ENCODE data around the gene CAVIN1.

The CAVIN1 gene

GRCh38 chr17:42424991-42425610 is 2.0 kb upstream of the CAVIN1 start:
- Histone ChIP-seq H3K4me2 (ENCODE audit: insufficient read depth, low read length) (no peak overlapping the region), H3K79me2 (ENCODE audit: insufficient read depth, low read length) (no peaks in the 10 kb centered on the region), H3K9ac (ENCODE audit: low read depth, low read length) (no peak overlapping the region), H3K27me3 (ENCODE audit: insufficient read depth, low read length, poor library complexity) (peaks cover 16% of the 10 kb centered on the region), H4K20me1 (ENCODE audit: insufficient read depth, low read length) (no peaks in the 10 kb centered on the region), H3K9me3 (ENCODE audit: insufficient read depth, low read length, severe bottlenecking) (no peaks in the 10 kb centered on the region), H3K4me1 (ENCODE audit: insufficient read depth, low read length) (no peaks in the 10 kb centered on the region), H2AFZ (ENCODE audit: low read depth, low read length) (no peak overlapping the region), H3K27ac (ENCODE audit: low read length) (no peak overlapping the region), H3K36me3 (ENCODE audit: insufficient read depth, low read length) (no peaks in the 10 kb centered on the region), H3K4me3 (ENCODE audit: low read depth in 1 of 2, low read length in 2 of 2) (no peak overlapping the region)
- no peak for TF ChIP-seq EZH2 (IDR thresholded peaks at IDR 0.05; ENCODE audit: borderline replicate concordance, low read depth, low read length, severe bottlenecking)
- DNase-seq (no peak), ATAC-seq (ENCODE audit: insufficient read depth, low read depth) (no peak)

GRCh38 chr17:42423766-42424165 is 710 bp upstream of the CAVIN1 start:
- Histone ChIP-seq H4K20me1 (ENCODE audit: insufficient read depth, low read length) (no peaks in the 10 kb centered on the region), H3K4me2 (ENCODE audit: insufficient read depth, low read length) (no peak overlapping the region), H3K9ac (ENCODE audit: low read depth, low read length) (no peak overlapping the region), H3K9me3 (ENCODE audit: insufficient read depth, low read length, severe bottlenecking) (no peaks in the 10 kb centered on the region), H3K27ac (ENCODE audit: low read length) (no peak overlapping the region), H3K4me1 (ENCODE audit: insufficient read depth, low read length) (no peaks in the 10 kb centered on the region), H3K36me3 (ENCODE audit: insufficient read depth, low read length) (no peaks in the 10 kb centered on the region), H3K4me3 (ENCODE audit: low read depth in 1 of 2, low read length in 2 of 2) (no peak overlapping the region), H2AFZ (ENCODE audit: low read depth, low read length) (no peak overlapping the region), H3K27me3 (ENCODE audit: insufficient read depth, low read length, poor library complexity) (peaks cover 16% of the 10 kb centered on the region), H3K79me2 (ENCODE audit: insufficient read depth, low read length) (no peaks in the 10 kb centered on the region)
- DNase-seq (no peak), ATAC-seq (ENCODE audit: insufficient read depth, low read depth) (no peak)
- TF ChIP-seq EZH2 (IDR thresholded peaks at IDR 0.05; ENCODE audit: borderline replicate concordance, low read depth, low read length, severe bottlenecking) (no peak), CTCF (IDR thresholded peaks at IDR 0.05; ENCODE audit: borderline replicate concordance, extremely low read depth, low read length, poor library complexity, severe bottlenecking) (no peak)

GRCh38 chr17:42422412-42422957 is 571 bp downstream of the CAVIN1 start:
- Histone ChIP-seq H3K27ac (ENCODE audit: low read length) (no peak overlapping the region), H2AFZ (ENCODE audit: low read depth, low read length) (no peak overlapping the region), H3K4me2 (ENCODE audit: insufficient read depth, low read length) (no peak overlapping the region), H3K9ac (ENCODE audit: low read depth, low read length) (no peak overlapping the region), H3K4me3 (ENCODE audit: low read depth in 1 of 2, low read length in 2 of 2) (no peak overlapping the region), H3K36me3 (ENCODE audit: insufficient read depth, low read length) (no peaks in the 10 kb centered on the region), H3K79me2 (ENCODE audit: insufficient read depth, low read length) (no peaks in the 10 kb centered on the region), H4K20me1 (ENCODE audit: insufficient read depth, low read length) (no peaks in the 10 kb centered on the region), H3K4me1 (ENCODE audit: insufficient read depth, low read length) (no peaks in the 10 kb centered on the region), H3K9me3 (ENCODE audit: insufficient read depth, low read length, severe bottlenecking) (no peaks in the 10 kb centered on the region), H3K27me3 (ENCODE audit: insufficient read depth, low read length, poor library complexity) (peaks cover 13% of the 10 kb centered on the region)
- DNase-seq, result no peak
- peak; percentile 29; the same call in 2 of the 3 replicates for ATAC-seq (ENCODE audit: insufficient read depth, low read depth)
- TF ChIP-seq CTCF (IDR thresholded peaks at IDR 0.05; ENCODE audit: borderline replicate concordance, extremely low read depth, low read length, poor library complexity, severe bottlenecking) (no peak), EZH2 (IDR thresholded peaks at IDR 0.05; ENCODE audit: borderline replicate concordance, low read depth, low read length, severe bottlenecking) (no peak)

- peaks cover 13% of the 10 kb centered on the region for H3K27me3 ChIP-seq (ENCODE audit: insufficient read depth, low read length, poor library complexity)
- DNase-seq (no peak), ATAC-seq (ENCODE audit: insufficient read depth, low read depth) (no peak)
- no peaks in the 10 kb centered on the region for H3K9me3 ChIP-seq (ENCODE audit: insufficient read depth, low read length, severe bottlenecking)
- no peak for TF ChIP-seq CTCF (IDR thresholded peaks at IDR 0.05; ENCODE audit: borderline replicate concordance, extremely low read depth, low read length, poor library complexity, severe bottlenecking)
- no peak for TF ChIP-seq EZH2 (IDR thresholded peaks at IDR 0.05; ENCODE audit: borderline replicate concordance, low read depth, low read length, severe bottlenecking)
- no peaks in the 10 kb centered on the region for H4K20me1 ChIP-seq (ENCODE audit: insufficient read depth, low read length)
- no peaks in the 10 kb centered on the region for H3K79me2 ChIP-seq (ENCODE audit: insufficient read depth, low read length)
- H3K36me3 ChIP-seq (ENCODE audit: insufficient read depth, low read length), result no peaks in the 10 kb centered on the region
- H3K4me1 ChIP-seq (ENCODE audit: insufficient read depth, low read length), result no peaks in the 10 kb centered on the region
- no peak overlapping the region for H3K4me2 ChIP-seq (ENCODE audit: insufficient read depth, low read length)
- no peak overlapping the region for H2AFZ ChIP-seq (ENCODE audit: low read depth, low read length)
- H3K4me3 ChIP-seq (ENCODE audit: low read depth in 1 of 2, low read length in 2 of 2), result no peak overlapping the region
- no peak overlapping the region for H3K9ac ChIP-seq (ENCODE audit: low read depth, low read length)
- H3K27ac ChIP-seq (ENCODE audit: low read length), result no peak overlapping the region
These were observed 1.3 kb downstream of the CAVIN1 start for GRCh38 chr17:42421507-42422338.

Data from DND-41 (cell line).